HG02840 (cell line): ENCODE measurements around the gene NELFE.
"Not testable (repeated sequence)": the region's sequence is repeated elsewhere in the genome, so short reads cannot be mapped to it uniquely, and the experiment has no call there.

Experiments
- ATAC-seq: cut with Tn5 transposase; IDR thresholded peaks from one replicate; pipeline ENCODE4 v1.9.1; 2021; ENCODE audit warnings: mild to moderate bottlenecking, moderate library complexity, moderate number of reproducible peaks; ENCODE audit not compliant: unreplicated experiment, low FRiP score

NELFE gene

GRCh38 chr6:31922942-31923341, 35.8 kb downstream of the NELFE start:
- no peak for ATAC-seq

DNA sequence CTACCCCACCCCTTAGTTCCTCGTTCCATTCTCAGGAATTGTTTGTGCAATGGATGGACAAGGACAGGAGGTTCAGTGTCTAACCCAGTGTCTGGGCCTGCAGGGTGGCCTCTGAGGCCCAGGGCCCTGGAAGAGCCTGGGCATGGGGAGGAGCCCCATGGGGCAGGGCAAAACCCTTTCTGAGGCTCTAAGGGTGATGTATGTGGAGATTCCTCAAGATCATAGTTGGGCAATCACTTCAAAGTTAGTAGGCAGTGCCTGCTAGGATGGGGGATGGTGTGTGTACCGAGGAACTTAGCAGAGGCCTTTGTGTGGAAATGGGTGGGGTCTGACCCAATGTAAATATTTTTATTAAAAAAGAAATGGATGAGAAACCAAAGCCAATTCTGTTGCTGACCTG, 38.0 kb downstream of the NELFE start:
- no peak for ATAC-seq

- ATAC-seq, result no peak
Measured at GRCh38 chr6:31919624-31920303, 39.0 kb downstream of the NELFE start.

DNA sequence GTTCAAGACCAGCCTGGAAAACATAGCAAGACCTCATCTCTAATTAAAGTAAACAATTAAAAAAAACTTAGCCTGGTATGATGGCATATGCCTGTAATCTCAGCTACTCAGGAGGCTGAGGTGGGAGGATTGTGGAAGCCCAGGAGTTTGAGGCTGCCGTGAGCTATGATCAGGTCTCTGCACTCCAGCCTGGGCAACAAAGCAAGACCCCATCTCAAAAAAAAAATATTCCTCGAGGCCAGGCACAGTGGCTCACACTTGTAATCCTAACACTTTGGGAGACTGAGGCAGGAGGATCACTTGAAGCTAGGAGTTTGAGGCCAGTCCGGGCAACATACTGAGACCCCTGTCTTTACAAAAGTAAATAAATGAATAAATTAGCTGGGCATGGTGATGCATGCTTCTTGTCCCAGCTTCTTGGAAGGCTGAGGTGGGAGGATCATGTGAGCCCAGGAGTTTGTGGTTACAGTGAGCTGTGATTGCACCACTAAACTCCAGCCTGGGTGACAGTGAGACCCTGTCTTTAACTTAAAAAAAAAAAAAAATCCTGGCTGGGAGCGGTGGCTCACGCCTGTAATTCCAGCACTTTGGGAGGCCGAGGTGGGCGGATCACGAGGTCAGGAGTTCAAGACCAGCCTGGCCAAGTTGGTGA, 40.6 kb downstream of the NELFE start:
- no peak for ATAC-seq

GRCh38 chr6:31915756-31916155, 43.0 kb downstream of the NELFE start:
- no peak for ATAC-seq

- ATAC-seq, result no peak
Measured at GRCh38 chr6:31915351-31915750, 43.4 kb downstream of the NELFE start.

- ATAC-seq, result no peak
Measured at GRCh38 chr6:31911826-31912585, 46.8 kb downstream of the NELFE start.

DNA sequence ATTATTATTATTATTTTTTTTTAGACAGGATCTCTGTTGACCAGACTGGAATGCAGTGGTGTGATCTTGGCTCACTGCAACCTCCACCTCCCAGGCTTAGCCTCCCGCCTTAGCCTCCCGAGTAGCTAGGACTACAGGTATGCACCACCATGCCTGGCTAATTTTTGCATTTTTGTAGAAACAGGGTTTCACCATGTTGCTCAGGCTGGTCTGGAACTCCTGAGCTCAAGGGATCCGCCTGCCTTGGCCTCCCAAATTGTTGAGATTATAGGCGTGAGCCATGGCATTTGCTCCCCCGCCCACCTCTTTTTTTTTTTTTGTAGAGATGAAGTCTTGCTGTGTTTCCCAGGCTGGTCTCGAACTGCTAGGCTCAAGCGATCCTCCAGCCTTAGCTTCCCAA, 49.5 kb downstream of the NELFE start:
- ATAC-seq, result not testable (repeated sequence)

GRCh38 chr6:31908791-31909190, 50.0 kb downstream of the NELFE start:
- ATAC-seq, result no peak

- not testable (repeated sequence) for ATAC-seq
Measured at GRCh38 chr6:31908255-31908654, 50.5 kb downstream of the NELFE start.

DNA sequence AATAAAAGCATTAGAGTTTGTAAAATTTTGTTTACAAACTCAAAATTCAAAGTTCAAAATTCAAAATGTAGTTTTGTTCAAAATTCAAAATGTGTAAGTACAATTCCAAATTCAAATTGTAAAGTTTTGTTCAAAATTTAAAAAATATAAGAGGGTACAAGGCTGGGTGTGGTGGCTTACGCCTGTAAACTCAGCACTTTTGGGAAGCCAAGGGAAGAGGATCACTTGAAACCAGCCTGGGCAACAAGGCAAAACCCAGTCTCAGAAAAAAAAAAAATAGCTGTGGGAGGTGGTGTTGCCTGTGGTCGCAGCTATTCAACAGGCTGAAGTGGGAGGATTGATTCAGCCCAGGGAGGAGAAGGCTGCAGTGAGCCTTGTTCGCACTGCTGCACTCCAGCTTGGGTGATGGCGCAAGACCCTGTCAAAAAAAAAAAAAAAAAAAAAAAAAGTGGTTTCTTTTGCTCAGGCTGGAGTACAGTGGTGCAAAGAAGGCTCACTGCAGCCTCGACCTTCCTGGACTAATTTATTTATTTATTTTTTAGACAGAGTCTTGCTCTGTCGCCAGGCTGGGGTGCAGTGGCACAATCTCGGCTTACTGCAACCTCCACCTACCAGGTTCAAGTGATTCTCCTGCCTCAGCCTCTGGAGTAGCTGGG, 51.5 kb downstream of the NELFE start:
- ATAC-seq, result no peak

- not testable (repeated sequence) for ATAC-seq
Measured at GRCh38 chr6:31906727-31907126, 52.0 kb downstream of the NELFE start.

DNA sequence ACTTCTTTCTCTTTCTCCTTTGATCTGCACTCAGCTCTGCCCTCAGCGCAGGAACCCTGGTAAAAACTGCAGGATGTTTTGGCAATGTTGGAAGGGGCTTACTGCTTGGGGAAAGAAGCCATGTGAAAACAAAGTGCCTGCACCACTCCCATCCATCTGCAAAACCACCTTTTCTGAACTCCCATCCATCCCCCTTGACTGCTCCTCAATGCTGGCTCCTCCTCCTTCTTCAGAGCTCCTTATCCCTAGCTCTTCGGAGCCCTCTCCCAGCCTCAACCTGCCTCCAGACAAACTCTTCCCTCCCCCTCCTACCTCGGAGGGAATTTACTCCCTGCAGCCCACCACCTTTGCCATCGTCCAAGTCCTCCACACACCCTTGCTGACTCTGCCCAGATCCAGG, 52.6 kb downstream of the NELFE start:
- ATAC-seq, result no peak

- no peak for ATAC-seq
Measured at GRCh38 chr6:31905041-31905440, 53.7 kb downstream of the NELFE start.

DNA sequence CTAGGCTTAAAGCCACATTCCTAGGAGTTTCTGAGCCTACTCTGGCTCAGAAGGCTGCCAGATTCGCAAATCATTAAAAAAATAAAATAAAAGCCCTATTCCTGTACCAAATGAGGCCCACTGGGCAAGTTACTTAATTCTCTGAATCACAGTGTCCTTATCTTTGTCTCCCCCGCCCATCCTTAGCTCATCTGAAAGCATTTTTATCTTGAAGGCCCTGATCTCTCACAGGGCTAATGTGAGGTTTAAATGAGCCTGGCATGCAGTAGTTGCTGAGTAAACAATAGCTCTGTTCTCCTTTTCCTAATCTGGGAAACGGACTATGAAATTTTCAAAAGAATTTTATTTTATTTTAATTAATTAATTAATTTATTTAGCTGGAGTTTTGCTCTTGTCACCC, 54.8 kb downstream of the NELFE start:
- no peak for ATAC-seq
